22Rv1 (cell line): ENCODE measurements around the gene DGKB.

ENCODE experiments used
- H3K27ac ChIP-seq: fragments of 450-650 bp; 2 replicates; pipeline ENCODE4 v1.5.1; 2017
- ZFX ChIP-seq: fragments of 450-650 bp; IDR thresholded peaks from 2 replicates; pipeline ENCODE4 v1.6.1; 2017; ENCODE audit warnings: antibody characterized with exemption, borderline replicate concordance
- TF ChIP-seq, protein P1 (sequence below): fragments of 450-650 bp; IDR thresholded peaks from 2 replicates; pipeline ENCODE4 v1.5.1; 2017; ENCODE audit warnings: mild to moderate bottlenecking

The DGKB gene

DNA sequence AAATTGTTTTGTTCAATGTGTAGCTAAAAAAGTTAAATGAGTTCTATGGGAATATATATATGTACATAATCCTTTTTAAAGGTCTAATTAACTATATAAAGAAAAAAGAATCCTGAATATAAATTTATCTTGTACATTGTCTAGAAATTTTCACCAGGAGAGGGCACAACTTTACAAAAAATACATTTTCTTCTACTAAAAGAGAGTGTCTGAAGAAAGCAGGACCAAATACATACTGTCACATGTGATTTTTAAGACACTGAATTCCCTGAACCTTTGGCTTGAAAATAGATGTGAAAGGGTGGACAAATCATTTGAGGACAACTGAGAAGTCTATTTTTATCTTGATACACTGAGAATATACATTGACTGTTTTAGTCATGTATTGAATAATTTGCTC, 204.3 kb downstream of the DGKB start:
- no peak overlapping the region for H3K27ac ChIP-seq
- TF ChIP-seq ZFX, result no peak

DNA sequence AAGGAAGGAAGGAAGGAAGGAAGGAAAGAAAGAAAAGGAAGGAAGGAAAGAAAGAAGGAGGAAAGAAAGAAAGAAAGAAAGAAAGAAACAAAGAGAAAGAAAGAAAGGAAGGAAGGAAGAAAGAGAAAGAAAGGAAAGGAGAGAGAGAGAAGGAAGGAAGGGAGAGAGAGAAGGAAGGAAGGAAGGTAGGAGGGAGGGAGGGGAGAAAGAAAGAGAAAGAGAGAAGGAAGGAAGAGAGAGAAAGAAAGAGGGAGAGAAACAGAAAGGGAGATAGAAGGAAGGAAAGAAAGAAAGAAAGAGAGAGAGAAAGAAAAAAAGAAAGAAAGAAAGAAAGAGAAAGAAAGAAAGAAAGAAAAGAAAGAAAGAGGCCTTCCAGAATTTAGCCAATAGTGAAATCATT, 204.9 kb downstream of the DGKB start:
- H3K27ac ChIP-seq, result no peak overlapping the region
- no peak for TF ChIP-seq ZFX
- TF ChIP-seq, protein P1, sequence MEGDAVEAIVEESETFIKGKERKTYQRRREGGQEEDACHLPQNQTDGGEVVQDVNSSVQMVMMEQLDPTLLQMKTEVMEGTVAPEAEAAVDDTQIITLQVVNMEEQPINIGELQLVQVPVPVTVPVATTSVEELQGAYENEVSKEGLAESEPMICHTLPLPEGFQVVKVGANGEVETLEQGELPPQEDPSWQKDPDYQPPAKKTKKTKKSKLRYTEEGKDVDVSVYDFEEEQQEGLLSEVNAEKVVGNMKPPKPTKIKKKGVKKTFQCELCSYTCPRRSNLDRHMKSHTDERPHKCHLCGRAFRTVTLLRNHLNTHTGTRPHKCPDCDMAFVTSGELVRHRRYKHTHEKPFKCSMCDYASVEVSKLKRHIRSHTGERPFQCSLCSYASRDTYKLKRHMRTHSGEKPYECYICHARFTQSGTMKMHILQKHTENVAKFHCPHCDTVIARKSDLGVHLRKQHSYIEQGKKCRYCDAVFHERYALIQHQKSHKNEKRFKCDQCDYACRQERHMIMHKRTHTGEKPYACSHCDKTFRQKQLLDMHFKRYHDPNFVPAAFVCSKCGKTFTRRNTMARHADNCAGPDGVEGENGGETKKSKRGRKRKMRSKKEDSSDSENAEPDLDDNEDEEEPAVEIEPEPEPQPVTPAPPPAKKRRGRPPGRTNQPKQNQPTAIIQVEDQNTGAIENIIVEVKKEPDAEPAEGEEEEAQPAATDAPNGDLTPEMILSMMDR, result no peak

- TF ChIP-seq ZFX, result no peak
- TF ChIP-seq, protein P1, result peak; percentile 96
Observed at GRCh38 chr7:14691597-14692203, 210.9 kb downstream of the DGKB start.

DNA sequence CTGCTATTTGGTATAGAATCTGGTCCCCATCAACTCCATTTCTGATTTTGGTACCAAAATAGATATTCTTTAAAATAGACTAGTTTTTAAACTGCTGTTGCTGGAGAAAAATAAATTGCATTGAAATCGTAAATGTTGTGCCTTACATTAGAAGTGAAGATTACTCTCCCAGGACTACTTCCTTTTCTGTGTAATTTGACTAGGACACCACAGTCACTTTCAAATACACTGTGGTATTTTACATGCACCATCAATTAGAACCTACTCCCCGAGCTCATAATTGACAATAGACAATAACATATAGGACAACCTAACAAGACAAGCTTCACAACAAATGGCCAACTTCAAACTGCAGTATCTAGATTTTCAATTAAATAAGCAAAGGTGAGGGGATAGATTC, 211.5 kb downstream of the DGKB start:
- no peak overlapping the region for H3K27ac ChIP-seq
- TF ChIP-seq, protein P1, result no peak
- TF ChIP-seq ZFX, result no peak

More at GRCh38 chr7:14691597-14692203, 210.9 kb downstream of the DGKB start:
- no peak overlapping the region for H3K27ac ChIP-seq

DNA sequence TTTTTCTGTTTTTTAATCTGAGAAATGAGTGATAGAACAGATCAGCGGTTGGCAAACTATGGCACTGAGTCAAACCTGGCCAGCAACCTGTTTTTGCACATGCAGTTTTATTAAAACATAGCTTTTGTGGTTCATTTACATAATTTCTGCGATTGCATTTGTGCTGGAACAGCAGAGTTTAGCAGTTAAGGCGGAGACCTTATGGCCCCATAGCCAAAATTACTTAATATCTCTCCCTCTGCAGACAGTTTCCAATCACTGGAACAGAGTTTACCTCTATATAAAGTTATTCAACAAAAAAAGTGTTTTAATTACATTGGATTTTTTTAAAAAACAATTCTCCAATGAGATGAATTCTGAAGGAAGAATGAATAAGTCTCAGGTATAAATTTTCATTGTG, 212.1 kb downstream of the DGKB start:
- TF ChIP-seq, protein P1, result no peak
- TF ChIP-seq ZFX, result no peak
- no peak overlapping the region for H3K27ac ChIP-seq

- H3K27ac ChIP-seq, result no peak overlapping the region
- TF ChIP-seq ZFX, result no peak
- TF ChIP-seq, protein P1, result no peak
Observed at GRCh38 chr7:14690075-14690474, 212.5 kb downstream of the DGKB start.

DNA sequence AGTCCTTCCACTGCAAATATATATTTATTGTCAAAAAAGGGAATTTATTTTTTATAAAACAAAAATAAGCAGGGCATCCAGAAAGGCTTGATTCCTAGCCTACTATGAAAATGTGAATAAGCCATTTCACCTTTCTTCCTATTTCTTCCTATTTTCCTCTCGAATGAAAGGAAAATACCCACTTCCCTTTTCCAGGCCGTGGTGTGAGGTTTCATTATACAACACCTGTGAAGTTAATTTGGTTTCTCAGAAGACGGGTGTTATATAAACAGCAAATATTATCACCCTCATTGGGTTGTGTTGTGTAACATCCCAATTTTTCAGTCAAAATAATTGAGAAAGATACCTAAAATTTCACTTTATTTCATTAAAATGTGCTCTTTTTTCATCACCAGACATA, 214.3 kb downstream of the DGKB start:
- TF ChIP-seq ZFX, result no peak
- TF ChIP-seq, protein P1, result no peak
- 0 out of 2 replicates have a peak overlapping the region, but pooled peaks have one; percentile 2 for H3K27ac ChIP-seq

DNA sequence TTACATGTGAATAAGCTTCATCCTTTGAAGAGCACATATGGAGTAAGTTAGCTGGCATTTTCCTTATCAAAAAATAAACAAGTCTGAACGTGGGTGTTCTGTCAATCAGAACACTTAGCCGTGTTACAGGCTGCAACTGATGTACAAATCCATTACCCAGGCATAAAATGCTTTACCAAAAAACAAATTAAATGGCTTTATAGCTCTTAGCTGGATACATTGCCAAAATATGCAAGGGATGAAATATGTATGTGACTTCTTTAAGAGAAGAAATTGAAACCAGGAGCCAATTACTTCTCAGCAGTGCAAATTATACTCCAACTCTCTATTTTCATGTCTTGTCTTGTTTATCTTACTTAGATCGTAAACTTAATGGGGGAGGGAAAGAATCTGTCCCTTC, 214.8 kb downstream of the DGKB start:
- no peak for TF ChIP-seq ZFX
- TF ChIP-seq, protein P1, result no peak
- 0 out of 2 replicates have a peak overlapping the region, but pooled peaks have one; percentile 2 for H3K27ac ChIP-seq
